Neural cell (in vitro differentiated cells): ENCODE results near the gene RABL6. TPM values are rescaled to one million over a fixed set of nuclear protein-coding genes. Genes with fewer than 3 reads are reported as not detected.

Source experiments
- H2AFZ ChIP-seq: fragments of 200-600, 300-800 bp; sonication (generic), shearing (Covaris generic); 2 replicates; pipeline ENCODE4 v1.6.0; 2014; ENCODE audit warnings: low read depth, mild to moderate bottlenecking, antibody characterized with exemption, low read length, moderate library complexity
- H3F3A ChIP-seq: fragments of 200-600 bp; shearing (Covaris generic); 2 replicates; pipeline ENCODE4 v1.6.1; 2016; ENCODE audit warnings: mild to moderate bottlenecking, moderate library complexity, mixed read lengths, antibody characterized with exemption, low read length; ENCODE audit not compliant: insufficient read depth, poor library complexity, severe bottlenecking
- H3K27ac ChIP-seq: fragments of 200-600, 300-800 bp; sonication (generic), shearing (Covaris generic); 2 replicates; pipeline ENCODE4 v1.5.1; 2014; ENCODE audit warnings: mild to moderate bottlenecking, low read length, moderate library complexity
- H3K27me3 ChIP-seq: fragments of 300-800, 200-600 bp; sonication (generic), shearing (Covaris generic); 2 replicates; pipeline ENCODE4 v1.6.0; 2014; ENCODE audit warnings: mild to moderate bottlenecking, low read depth, low read length, moderate library complexity; ENCODE audit not compliant: insufficient read depth
- H3K36me3 ChIP-seq: fragments of 300-800, 200-600 bp; sonication (generic), shearing (Covaris generic); 2 replicates; pipeline ENCODE4 v1.5.1; 2014; ENCODE audit warnings: mild to moderate bottlenecking, antibody characterized with exemption, low read length, moderate library complexity; ENCODE audit not compliant: insufficient read depth
- H3K4me2 ChIP-seq: fragments of 300-800, 200-600 bp; sonication (generic), shearing (Covaris generic); 2 replicates; pipeline ENCODE4 v1.6.0; 2014; ENCODE audit warnings: mild to moderate bottlenecking, low read length
- H3K4me3 ChIP-seq: fragments of 300-800, 200-600 bp; sonication (generic), shearing (Covaris generic); 2 replicates; pipeline ENCODE4 v1.5.1; 2014; ENCODE audit warnings: mild to moderate bottlenecking, low read length, moderate library complexity
- H3K79me2 ChIP-seq: fragments of 200-600 bp; shearing (Covaris generic); replicated peaks from 2 replicates; pipeline ENCODE4 v1.6.0; 2014; ENCODE audit warnings: mild to moderate bottlenecking, low read length, moderate library complexity; ENCODE audit not compliant: insufficient read depth
- H3K9ac ChIP-seq: fragments of 300-800, 200-600 bp; sonication (generic), shearing (Covaris generic); 2 replicates; pipeline ENCODE4 v1.6.1; 2016; ENCODE audit warnings: mild to moderate bottlenecking, low read length, mixed read lengths
- H3K9me2 ChIP-seq: fragments of 200-600 bp; shearing (Covaris generic); 2 replicates; pipeline ENCODE4 v1.6.1; 2016; ENCODE audit warnings: mild to moderate bottlenecking, low read length, mixed read lengths; ENCODE audit not compliant: insufficient read depth
- H3K9me3 ChIP-seq: fragments of 200-600, 300-800 bp; sonication (generic), shearing (Covaris generic); 2 replicates; pipeline ENCODE4 v1.6.1; 2016; ENCODE audit warnings: mild to moderate bottlenecking, mixed run types, low read length, moderate library complexity, mixed read lengths
- H4K20me1 ChIP-seq: fragments of 200-600 bp; shearing (Covaris generic); 2 replicates; pipeline ENCODE4 v1.6.1; 2016; ENCODE audit warnings: mild to moderate bottlenecking, mixed run types; ENCODE audit not compliant: insufficient read depth
- EP300 ChIP-seq: fragments of 450-650 bp; conservative IDR thresholded peaks from 2 replicates; pipeline ENCODE4 v1.6.1; 2014; ENCODE audit warnings: antibody characterized with exemption, mild to moderate bottlenecking, moderate library complexity; ENCODE audit not compliant: poor library complexity, severe bottlenecking
- EZH2 ChIP-seq: fragments of 200-600, 300-800 bp; shearing (Covaris generic), sonication (generic); IDR thresholded peaks from 2 replicates; pipeline ENCODE4 v1.6.1; 2014; ENCODE audit warnings: antibody characterized with exemption, low read length, borderline replicate concordance, mild to moderate bottlenecking; ENCODE audit not compliant: insufficient read depth, poor library complexity, severe bottlenecking
- MXI1 ChIP-seq: fragments of 450-650 bp; conservative IDR thresholded peaks from 2 replicates; pipeline ENCODE4 v1.6.1; 2014; ENCODE audit warnings: antibody characterized with exemption, mild to moderate bottlenecking; ENCODE audit not compliant: poor library complexity, severe bottlenecking
- POLR2AphosphoS5 ChIP-seq: IDR thresholded peaks from 2 replicates; pipeline ENCODE4 v1.6.1; 2012
- RAD21 ChIP-seq: fragments of 450-650 bp; conservative IDR thresholded peaks from 2 replicates; pipeline ENCODE4 v1.6.1; 2014; ENCODE audit warnings: antibody characterized with exemption, mild to moderate bottlenecking, moderate library complexity
- SMC3 ChIP-seq: fragments of 450-650 bp; conservative IDR thresholded peaks from 2 replicates; pipeline ENCODE4 v1.6.1; 2014; ENCODE audit warnings: antibody characterized with exemption, mild to moderate bottlenecking, moderate library complexity; ENCODE audit not compliant: poor library complexity
- TAF1 ChIP-seq: IDR thresholded peaks from 2 replicates; pipeline ENCODE4 v1.6.1; 2012; ENCODE audit warnings: low read depth
- polyA plus RNA-seq: library from polyadenylated mRNA; depleted of rRNA; stranded (reverse); fragments of >200 nt; gene quantifications from 2 replicates; pipeline ENCODE4 v1.2.3, GENCODE V29; 2014
- TF ChIP-seq, protein P1 (sequence below): IDR thresholded peaks from 2 replicates; pipeline ENCODE4 v1.6.1; 2012; ENCODE audit warnings: borderline replicate concordance
- TF ChIP-seq, protein P2 (sequence below): fragments of 450-650 bp; IDR thresholded peaks from 2 replicates; pipeline ENCODE4 v1.5.1; 2014; ENCODE audit warnings: antibody characterized with exemption, mild to moderate bottlenecking, moderate library complexity; ENCODE audit not compliant: poor library complexity, severe bottlenecking

The RABL6 gene
- polyA plus RNA-seq, 1 donor from 2014 or later: 46.4 TPM

- TF ChIP-seq RAD21: no peak
- TF ChIP-seq SMC3: no peak
- no peak for TF ChIP-seq TAF1
- TF ChIP-seq EZH2: no peak
- TF ChIP-seq, protein P1, sequence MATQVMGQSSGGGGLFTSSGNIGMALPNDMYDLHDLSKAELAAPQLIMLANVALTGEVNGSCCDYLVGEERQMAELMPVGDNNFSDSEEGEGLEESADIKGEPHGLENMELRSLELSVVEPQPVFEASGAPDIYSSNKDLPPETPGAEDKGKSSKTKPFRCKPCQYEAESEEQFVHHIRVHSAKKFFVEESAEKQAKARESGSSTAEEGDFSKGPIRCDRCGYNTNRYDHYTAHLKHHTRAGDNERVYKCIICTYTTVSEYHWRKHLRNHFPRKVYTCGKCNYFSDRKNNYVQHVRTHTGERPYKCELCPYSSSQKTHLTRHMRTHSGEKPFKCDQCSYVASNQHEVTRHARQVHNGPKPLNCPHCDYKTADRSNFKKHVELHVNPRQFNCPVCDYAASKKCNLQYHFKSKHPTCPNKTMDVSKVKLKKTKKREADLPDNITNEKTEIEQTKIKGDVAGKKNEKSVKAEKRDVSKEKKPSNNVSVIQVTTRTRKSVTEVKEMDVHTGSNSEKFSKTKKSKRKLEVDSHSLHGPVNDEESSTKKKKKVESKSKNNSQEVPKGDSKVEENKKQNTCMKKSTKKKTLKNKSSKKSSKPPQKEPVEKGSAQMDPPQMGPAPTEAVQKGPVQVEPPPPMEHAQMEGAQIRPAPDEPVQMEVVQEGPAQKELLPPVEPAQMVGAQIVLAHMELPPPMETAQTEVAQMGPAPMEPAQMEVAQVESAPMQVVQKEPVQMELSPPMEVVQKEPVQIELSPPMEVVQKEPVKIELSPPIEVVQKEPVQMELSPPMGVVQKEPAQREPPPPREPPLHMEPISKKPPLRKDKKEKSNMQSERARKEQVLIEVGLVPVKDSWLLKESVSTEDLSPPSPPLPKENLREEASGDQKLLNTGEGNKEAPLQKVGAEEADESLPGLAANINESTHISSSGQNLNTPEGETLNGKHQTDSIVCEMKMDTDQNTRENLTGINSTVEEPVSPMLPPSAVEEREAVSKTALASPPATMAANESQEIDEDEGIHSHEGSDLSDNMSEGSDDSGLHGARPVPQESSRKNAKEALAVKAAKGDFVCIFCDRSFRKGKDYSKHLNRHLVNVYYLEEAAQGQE: no peak
- TF ChIP-seq POLR2AphosphoS5: no peak
- no peak for TF ChIP-seq EP300
- TF ChIP-seq MXI1: no peak
- TF ChIP-seq, protein P2, sequence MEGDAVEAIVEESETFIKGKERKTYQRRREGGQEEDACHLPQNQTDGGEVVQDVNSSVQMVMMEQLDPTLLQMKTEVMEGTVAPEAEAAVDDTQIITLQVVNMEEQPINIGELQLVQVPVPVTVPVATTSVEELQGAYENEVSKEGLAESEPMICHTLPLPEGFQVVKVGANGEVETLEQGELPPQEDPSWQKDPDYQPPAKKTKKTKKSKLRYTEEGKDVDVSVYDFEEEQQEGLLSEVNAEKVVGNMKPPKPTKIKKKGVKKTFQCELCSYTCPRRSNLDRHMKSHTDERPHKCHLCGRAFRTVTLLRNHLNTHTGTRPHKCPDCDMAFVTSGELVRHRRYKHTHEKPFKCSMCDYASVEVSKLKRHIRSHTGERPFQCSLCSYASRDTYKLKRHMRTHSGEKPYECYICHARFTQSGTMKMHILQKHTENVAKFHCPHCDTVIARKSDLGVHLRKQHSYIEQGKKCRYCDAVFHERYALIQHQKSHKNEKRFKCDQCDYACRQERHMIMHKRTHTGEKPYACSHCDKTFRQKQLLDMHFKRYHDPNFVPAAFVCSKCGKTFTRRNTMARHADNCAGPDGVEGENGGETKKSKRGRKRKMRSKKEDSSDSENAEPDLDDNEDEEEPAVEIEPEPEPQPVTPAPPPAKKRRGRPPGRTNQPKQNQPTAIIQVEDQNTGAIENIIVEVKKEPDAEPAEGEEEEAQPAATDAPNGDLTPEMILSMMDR: no peak
- no peak overlapping the region for H3K9ac ChIP-seq
- H4K20me1 ChIP-seq: no peaks in the 10 kb centered on the region
- H3K4me3 ChIP-seq: no peak overlapping the region
- H3K9me2 ChIP-seq: no peaks in the 10 kb centered on the region
- H3F3A ChIP-seq: no peaks in the 10 kb centered on the region
- H2AFZ ChIP-seq: no peak overlapping the region
- no peak overlapping the region for H3K27ac ChIP-seq
- no peaks in the 10 kb centered on the region for H3K36me3 ChIP-seq
- H3K4me2 ChIP-seq: no peak overlapping the region
- no peaks in the 10 kb centered on the region for H3K27me3 ChIP-seq
- H3K9me3 ChIP-seq: no peaks in the 10 kb centered on the region
- no peaks in the 10 kb centered on the region for H3K79me2 ChIP-seq
Measured at GRCh38 chr9:136779808-136780207, 27.9 kb upstream of the RABL6 start.

DNA sequence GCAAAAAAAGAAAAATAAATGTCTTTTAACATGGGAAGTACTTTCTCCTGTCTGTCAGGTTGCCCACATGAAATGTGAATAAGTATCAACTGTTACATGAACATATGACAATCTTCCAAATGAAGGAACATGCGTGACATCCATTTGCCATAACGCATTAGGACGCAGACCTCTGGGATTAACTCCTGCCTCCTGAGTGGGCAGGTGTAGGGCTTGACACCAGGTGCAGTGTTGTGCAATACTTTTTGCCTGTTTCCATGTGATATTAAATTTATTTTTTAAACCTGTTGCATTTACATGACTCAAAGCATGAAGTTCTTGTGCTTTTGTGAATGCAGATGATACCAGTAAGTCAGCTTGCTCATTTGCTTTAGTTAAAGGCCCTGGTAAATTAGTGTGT is 25.3 kb upstream of the RABL6 start:
- H3K27ac ChIP-seq: no peak overlapping the region
- no peaks in the 10 kb centered on the region for H3K9me2 ChIP-seq
- no peak overlapping the region for H3K4me3 ChIP-seq
- no peaks in the 10 kb centered on the region for H3K27me3 ChIP-seq
- H3K36me3 ChIP-seq: no peaks in the 10 kb centered on the region
- no peaks in the 10 kb centered on the region for H3K9me3 ChIP-seq
- H3F3A ChIP-seq: no peaks in the 10 kb centered on the region
- H3K4me2 ChIP-seq: no peak overlapping the region
- H4K20me1 ChIP-seq: no peaks in the 10 kb centered on the region
- no peak overlapping the region for H2AFZ ChIP-seq
- no peak for TF ChIP-seq EP300
- TF ChIP-seq, protein P1: no peak
- TF ChIP-seq SMC3: no peak
- no peak for TF ChIP-seq RAD21
- TF ChIP-seq POLR2AphosphoS5: no peak
- no peak for TF ChIP-seq MXI1
- TF ChIP-seq EZH2: no peak
- TF ChIP-seq TAF1: no peak
- TF ChIP-seq, protein P2: no peak
- no peaks in the 10 kb centered on the region for H3K79me2 ChIP-seq
- no peak overlapping the region for H3K9ac ChIP-seq
